Measurements from ENCODE around the gene BUB3.

DNA sequence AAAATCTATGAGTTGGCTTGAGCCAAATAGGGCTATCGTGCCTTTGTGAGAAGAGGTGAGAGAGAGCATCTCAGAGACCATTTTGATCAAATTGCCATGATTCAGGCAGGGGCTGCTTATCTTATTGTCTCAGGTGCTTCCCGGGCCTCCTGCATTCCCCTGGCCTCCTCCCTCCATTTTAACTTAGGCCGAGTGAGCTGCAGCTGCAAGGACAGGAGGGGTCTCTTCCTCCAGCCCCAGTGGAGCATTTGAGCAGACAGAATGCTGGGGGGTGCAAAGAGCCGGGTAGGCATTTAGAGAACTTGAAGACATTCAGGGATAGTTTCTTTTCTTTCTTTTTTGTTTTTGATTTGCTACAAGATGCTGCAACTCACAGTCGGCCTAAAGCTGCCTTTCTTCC is 59.0 kb downstream of the BUB3 start:
- TF ChIP-seq, protein P1, sequence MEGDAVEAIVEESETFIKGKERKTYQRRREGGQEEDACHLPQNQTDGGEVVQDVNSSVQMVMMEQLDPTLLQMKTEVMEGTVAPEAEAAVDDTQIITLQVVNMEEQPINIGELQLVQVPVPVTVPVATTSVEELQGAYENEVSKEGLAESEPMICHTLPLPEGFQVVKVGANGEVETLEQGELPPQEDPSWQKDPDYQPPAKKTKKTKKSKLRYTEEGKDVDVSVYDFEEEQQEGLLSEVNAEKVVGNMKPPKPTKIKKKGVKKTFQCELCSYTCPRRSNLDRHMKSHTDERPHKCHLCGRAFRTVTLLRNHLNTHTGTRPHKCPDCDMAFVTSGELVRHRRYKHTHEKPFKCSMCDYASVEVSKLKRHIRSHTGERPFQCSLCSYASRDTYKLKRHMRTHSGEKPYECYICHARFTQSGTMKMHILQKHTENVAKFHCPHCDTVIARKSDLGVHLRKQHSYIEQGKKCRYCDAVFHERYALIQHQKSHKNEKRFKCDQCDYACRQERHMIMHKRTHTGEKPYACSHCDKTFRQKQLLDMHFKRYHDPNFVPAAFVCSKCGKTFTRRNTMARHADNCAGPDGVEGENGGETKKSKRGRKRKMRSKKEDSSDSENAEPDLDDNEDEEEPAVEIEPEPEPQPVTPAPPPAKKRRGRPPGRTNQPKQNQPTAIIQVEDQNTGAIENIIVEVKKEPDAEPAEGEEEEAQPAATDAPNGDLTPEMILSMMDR (conservative IDR thresholded peaks at IDR 0.05; ENCODE audit: low read depth in 2 of 2) = no peak
- TF ChIP-seq, protein P2, sequence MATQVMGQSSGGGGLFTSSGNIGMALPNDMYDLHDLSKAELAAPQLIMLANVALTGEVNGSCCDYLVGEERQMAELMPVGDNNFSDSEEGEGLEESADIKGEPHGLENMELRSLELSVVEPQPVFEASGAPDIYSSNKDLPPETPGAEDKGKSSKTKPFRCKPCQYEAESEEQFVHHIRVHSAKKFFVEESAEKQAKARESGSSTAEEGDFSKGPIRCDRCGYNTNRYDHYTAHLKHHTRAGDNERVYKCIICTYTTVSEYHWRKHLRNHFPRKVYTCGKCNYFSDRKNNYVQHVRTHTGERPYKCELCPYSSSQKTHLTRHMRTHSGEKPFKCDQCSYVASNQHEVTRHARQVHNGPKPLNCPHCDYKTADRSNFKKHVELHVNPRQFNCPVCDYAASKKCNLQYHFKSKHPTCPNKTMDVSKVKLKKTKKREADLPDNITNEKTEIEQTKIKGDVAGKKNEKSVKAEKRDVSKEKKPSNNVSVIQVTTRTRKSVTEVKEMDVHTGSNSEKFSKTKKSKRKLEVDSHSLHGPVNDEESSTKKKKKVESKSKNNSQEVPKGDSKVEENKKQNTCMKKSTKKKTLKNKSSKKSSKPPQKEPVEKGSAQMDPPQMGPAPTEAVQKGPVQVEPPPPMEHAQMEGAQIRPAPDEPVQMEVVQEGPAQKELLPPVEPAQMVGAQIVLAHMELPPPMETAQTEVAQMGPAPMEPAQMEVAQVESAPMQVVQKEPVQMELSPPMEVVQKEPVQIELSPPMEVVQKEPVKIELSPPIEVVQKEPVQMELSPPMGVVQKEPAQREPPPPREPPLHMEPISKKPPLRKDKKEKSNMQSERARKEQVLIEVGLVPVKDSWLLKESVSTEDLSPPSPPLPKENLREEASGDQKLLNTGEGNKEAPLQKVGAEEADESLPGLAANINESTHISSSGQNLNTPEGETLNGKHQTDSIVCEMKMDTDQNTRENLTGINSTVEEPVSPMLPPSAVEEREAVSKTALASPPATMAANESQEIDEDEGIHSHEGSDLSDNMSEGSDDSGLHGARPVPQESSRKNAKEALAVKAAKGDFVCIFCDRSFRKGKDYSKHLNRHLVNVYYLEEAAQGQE (IDR thresholded peaks at IDR 0.05; ENCODE audit: unreplicated experiment) = no peak
- TF ChIP-seq EZH2 (IDR thresholded peaks at IDR 0.05; ENCODE audit: low read depth, unreplicated experiment) (no peak), ZNF114 (CRISPR knock-in tag; IDR thresholded peaks at IDR 0.05) (no peak), POLR2AphosphoS5 (IDR thresholded peaks at IDR 0.05; ENCODE audit: low read depth) (no peak), EZH2phosphoT487 (IDR thresholded peaks at IDR 0.05; ENCODE audit: unreplicated experiment) (no peak), NANOG (IDR thresholded peaks at IDR 0.05; ENCODE audit: borderline replicate concordance) (no peak), JUNB (IDR thresholded peaks at IDR 0.05; ENCODE audit: unreplicated experiment) (no peak), CREB1 (CRISPR knock-in tag; IDR thresholded peaks at IDR 0.05; ENCODE audit: low read depth) (no peak), STAT1 (IDR thresholded peaks at IDR 0.05; ENCODE audit: unreplicated experiment) (no peak), ZNF331 (CRISPR knock-in tag; IDR thresholded peaks at IDR 0.05; ENCODE audit: low read depth) (no peak)
- TF ChIP-seq, protein P3, sequence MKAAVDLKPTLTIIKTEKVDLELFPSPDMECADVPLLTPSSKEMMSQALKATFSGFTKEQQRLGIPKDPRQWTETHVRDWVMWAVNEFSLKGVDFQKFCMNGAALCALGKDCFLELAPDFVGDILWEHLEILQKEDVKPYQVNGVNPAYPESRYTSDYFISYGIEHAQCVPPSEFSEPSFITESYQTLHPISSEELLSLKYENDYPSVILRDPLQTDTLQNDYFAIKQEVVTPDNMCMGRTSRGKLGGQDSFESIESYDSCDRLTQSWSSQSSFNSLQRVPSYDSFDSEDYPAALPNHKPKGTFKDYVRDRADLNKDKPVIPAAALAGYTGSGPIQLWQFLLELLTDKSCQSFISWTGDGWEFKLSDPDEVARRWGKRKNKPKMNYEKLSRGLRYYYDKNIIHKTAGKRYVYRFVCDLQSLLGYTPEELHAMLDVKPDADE (IDR thresholded peaks at IDR 0.05) = no peak
- TF ChIP-seq, protein P4, sequence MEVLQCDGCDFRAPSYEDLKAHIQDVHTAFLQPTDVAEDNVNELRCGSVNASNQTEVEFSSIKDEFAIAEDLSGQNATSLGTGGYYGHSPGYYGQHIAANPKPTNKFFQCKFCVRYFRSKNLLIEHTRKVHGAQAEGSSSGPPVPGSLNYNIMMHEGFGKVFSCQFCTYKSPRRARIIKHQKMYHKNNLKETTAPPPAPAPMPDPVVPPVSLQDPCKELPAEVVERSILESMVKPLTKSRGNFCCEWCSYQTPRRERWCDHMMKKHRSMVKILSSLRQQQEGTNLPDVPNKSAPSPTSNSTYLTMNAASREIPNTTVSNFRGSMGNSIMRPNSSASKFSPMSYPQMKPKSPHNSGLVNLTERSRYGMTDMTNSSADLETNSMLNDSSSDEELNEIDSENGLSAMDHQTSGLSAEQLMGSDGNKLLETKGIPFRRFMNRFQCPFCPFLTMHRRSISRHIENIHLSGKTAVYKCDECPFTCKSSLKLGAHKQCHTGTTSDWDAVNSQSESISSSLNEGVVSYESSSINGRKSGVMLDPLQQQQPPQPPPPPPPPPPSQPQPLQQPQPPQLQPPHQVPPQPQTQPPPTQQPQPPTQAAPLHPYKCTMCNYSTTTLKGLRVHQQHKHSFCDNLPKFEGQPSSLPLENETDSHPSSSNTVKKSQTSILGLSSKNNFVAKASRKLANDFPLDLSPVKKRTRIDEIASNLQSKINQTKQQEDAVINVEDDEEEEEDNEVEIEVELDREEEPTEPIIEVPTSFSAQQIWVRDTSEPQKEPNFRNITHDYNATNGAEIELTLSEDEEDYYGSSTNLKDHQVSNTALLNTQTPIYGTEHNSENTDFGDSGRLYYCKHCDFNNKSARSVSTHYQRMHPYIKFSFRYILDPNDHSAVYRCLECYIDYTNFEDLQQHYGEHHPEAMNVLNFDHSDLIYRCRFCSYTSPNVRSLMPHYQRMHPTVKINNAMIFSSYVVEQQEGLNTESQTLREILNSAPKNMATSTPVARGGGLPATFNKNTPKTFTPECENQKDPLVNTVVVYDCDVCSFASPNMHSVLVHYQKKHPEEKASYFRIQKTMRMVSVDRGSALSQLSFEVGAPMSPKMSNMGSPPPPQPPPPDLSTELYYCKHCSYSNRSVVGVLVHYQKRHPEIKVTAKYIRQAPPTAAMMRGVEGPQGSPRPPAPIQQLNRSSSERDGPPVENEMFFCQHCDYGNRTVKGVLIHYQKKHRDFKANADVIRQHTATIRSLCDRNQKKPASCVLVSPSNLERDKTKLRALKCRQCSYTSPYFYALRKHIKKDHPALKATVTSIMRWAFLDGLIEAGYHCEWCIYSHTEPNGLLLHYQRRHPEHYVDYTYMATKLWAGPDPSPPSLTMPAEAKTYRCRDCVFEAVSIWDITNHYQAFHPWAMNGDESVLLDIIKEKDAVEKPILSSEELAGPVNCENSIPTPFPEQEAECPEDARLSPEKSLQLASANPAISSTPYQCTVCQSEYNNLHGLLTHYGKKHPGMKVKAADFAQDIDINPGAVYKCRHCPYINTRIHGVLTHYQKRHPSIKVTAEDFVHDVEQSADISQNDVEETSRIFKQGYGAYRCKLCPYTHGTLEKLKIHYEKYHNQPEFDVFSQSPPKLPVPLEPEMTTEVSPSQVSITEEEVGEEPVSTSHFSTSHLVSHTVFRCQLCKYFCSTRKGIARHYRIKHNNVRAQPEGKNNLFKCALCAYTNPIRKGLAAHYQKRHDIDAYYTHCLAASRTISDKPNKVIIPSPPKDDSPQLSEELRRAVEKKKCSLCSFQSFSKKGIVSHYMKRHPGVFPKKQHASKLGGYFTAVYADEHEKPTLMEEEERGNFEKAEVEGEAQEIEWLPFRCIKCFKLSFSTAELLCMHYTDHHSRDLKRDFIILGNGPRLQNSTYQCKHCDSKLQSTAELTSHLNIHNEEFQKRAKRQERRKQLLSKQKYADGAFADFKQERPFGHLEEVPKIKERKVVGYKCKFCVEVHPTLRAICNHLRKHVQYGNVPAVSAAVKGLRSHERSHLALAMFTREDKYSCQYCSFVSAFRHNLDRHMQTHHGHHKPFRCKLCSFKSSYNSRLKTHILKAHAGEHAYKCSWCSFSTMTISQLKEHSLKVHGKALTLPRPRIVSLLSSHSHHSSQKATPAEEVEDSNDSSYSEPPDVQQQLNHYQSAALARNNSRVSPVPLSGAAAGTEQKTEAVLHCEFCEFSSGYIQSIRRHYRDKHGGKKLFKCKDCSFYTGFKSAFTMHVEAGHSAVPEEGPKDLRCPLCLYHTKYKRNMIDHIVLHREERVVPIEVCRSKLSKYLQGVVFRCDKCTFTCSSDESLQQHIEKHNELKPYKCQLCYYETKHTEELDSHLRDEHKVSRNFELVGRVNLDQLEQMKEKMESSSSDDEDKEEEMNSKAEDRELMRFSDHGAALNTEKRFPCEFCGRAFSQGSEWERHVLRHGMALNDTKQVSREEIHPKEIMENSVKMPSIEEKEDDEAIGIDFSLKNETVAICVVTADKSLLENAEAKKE (CRISPR knock-in tag; IDR thresholded peaks at IDR 0.05) = no peak
